Psoas muscle (tissue), 8 donors: ENCODE data around the gene ABCB1. TPM values are rescaled to one million over a fixed set of nuclear protein-coding genes. Genes with fewer than 3 reads are reported as not detected.

Source experiments
- ATAC-seq, 4 donors: fragments of 200-7000 bp; cut with Tn5 transposase; one replicate each; pipeline ENCODE4 v1.9.1; 2020; ENCODE audit warnings: moderate library complexity in 3 of 4, mild to moderate bottlenecking in 2 of 4
- DNase-seq, 2 donors: peaks; one replicate each; pipeline ENCODE4 v3.0.0-alpha.2; 2020
- H3K27ac ChIP-seq: fragments of 200-600 bp; one replicate; pipeline ENCODE4 v1.8.0; 2022
- H3K27me3 ChIP-seq, 3 donors: fragments of 200-600 bp in 1 of 3; one replicate each; pipeline versions ENCODE4 v1.6.1 to v1.8.0; 2013 to 2022; ENCODE audit warnings: low read length in 2 of 3, mild to moderate bottlenecking in 2 of 3, moderate library complexity in 1 of 3; ENCODE audit not compliant: insufficient read depth in 3 of 3
- H3K36me3 ChIP-seq, 2 donors: fragments of 200-600 bp in 1 of 2; one replicate each; pipeline versions ENCODE4 v1.6.1 to v1.8.0; 2013 to 2022; ENCODE audit warnings: low read depth in 1 of 2, mild to moderate bottlenecking in 1 of 2, moderate library complexity in 1 of 2; ENCODE audit not compliant: insufficient read depth in 1 of 2
- H3K4me1 ChIP-seq: fragments of 200-600 bp; one replicate; pipeline ENCODE4 v1.8.0; 2022
- H3K4me3 ChIP-seq: fragments of 200-600 bp; one replicate; pipeline ENCODE4 v1.8.0; 2022; ENCODE audit warnings: mild to moderate bottlenecking
- H3K9me3 ChIP-seq: fragments of 200-600 bp; one replicate; pipeline ENCODE4 v1.8.0; 2022
- WGBS, 3 donors: extraction: QIAGEN DNeasy Blood & Tissue Kit; methylation state at CpG; one replicate each; pipeline versions ENCODE4 v1.1.6 to v1.1.7; 2013; 5-methylcytosine and 5-hydroxymethylcytosine counted together
- intact Hi-C, 2 donors: fragments of 100-400 bp; cut with DNase I; formaldehyde crosslinking; loops; one replicate each; pipeline versions ENCODE4 v1.11.0 to v1.14.2; 2022
- polyA plus RNA-seq, 3 donors: library from polyadenylated mRNA; stranded (reverse); fragments of 200-250 nt; gene quantifications; one replicate each; pipeline ENCODE4 v1.2.3, GENCODE V29; 2013
- total RNA-seq, 4 donors: library from RNA; stranded (reverse); fragmentation: NEBNext Ultra II Directional in 2 of 4; extraction: Animal tissue kit (Norgen Biotek cat#: 25700) in 2 of 4; gene quantifications; one replicate each; pipeline versions ENCODE4 v1.2.1 to v1.2.4, GENCODE V29; 2021 to 2023
- TF ChIP-seq, protein P1 (sequence below): fragments of 200-600 bp; IDR thresholded peaks from one replicate; pipeline ENCODE4 v1.8.0; 2022; ENCODE audit warnings: antibody characterized with exemption
- donor health status: healthy with polysubstance abuse.
- donor health status: DM: no; HTN: no; CAD: no; lungs with moderate emphysema.
- donor health status: Bipolar disorder and iron deficiency.
- donor health status: healthy.
- donor health status: DM: yes; HTN: yes; CAD: no.
- donor health status: DM: no; HTN: no; CAD: no.
- donor health status: DM: no; HTN: no; CAD: no.
- donor health status: DM: yes; HTN: yes; CAD: no.

The ABCB1 gene
- total and polyA plus RNA-seq, 7 donors, result 0.09 to 2.4 (median 0.59) TPM

DNA sequence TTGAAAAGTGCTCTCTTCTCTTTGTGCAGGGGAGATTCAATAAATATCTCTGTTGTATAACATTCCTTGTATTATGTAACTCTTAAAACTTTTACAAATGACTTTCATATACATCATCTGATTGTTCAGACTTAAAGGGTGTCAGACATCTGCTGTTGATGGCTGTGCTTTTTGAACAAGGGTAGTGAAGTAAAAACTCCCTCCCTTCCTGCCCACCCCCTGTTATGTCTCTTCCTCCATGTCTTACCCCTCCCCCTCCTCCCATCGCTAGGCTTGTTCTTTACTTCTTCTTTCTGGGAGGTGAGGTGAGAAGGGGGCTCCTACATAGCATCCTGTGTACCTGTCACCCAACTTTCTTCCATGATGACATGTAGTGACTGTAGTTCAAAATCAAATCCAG is 101.8 kb downstream of the ABCB1 start:
- TF ChIP-seq, protein P1, sequence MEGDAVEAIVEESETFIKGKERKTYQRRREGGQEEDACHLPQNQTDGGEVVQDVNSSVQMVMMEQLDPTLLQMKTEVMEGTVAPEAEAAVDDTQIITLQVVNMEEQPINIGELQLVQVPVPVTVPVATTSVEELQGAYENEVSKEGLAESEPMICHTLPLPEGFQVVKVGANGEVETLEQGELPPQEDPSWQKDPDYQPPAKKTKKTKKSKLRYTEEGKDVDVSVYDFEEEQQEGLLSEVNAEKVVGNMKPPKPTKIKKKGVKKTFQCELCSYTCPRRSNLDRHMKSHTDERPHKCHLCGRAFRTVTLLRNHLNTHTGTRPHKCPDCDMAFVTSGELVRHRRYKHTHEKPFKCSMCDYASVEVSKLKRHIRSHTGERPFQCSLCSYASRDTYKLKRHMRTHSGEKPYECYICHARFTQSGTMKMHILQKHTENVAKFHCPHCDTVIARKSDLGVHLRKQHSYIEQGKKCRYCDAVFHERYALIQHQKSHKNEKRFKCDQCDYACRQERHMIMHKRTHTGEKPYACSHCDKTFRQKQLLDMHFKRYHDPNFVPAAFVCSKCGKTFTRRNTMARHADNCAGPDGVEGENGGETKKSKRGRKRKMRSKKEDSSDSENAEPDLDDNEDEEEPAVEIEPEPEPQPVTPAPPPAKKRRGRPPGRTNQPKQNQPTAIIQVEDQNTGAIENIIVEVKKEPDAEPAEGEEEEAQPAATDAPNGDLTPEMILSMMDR, result no peak
- Histone ChIP-seq H3K27me3 (no peaks in the 10 kb centered on the region), H3K27ac (no peak overlapping the region), H3K4me3 (no peak overlapping the region), H3K9me3 (no peaks in the 10 kb centered on the region), H3K36me3 (no peaks in the 10 kb centered on the region), H3K4me1 (no peaks in the 10 kb centered on the region)
- WGBS, 3 donors, result 65 to 75% (median 71%) methylated on average over 1 of the region's 1 CpG
- no peak for DNase-seq
- intact Hi-C loops, result no loop called here
- ATAC-seq, result no peak

DNA sequence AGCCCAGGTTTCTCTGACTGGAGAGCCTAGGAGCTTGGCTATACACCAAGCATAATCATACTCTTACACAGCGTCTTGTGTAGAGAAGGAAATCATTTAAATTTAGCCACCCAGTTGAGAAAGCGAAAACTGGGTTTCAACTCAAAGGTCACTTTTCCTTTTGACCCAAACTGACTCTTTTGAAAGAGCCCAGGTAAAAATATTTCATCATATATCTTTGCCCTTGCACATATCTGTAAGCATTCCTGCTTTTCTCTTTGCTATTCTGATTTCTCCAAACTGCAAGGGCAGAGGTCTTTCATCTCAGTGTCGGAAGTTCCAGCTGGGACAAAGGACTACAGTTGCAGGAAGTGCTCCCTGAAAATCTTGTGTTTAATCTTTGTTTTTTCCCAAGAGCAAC is 103.2 kb downstream of the ABCB1 start:
- DNase-seq (no peak), ATAC-seq (no peak)
- Histone ChIP-seq H3K27ac (no peak overlapping the region), H3K9me3 (no peaks in the 10 kb centered on the region), H3K27me3 (no peaks in the 10 kb centered on the region), H3K36me3 (no peaks in the 10 kb centered on the region), H3K4me1 (no peaks in the 10 kb centered on the region), H3K4me3 (no peak overlapping the region)
- intact Hi-C loops, result no loop called here
- TF ChIP-seq, protein P1, result no peak
- 69 to 77% (median 72%) methylated on average over 3 of the region's 3 CpGs for WGBS, 3 donors

DNA sequence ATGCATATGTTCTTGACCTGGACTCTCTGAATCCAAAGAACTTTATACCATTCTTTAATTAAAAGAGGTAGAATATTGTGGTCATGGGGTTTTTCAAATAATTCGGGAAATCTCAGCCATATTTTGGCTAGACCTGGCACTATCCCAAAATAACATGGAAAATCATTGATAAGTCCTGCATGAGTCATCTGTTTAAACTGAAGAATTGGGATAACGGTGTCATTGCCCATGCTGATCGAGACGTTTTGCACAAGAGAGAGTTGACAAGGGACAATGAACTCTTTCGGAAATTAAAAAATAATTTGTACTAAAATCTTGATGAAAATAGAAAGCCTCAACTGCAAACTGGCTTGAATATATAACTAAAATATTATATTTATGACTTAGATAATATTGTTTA is 105.3 kb downstream of the ABCB1 start:
- WGBS, 3 donors, result 80 to 87% (median 83%) methylated on average over 5 of the region's 5 CpGs
- Histone ChIP-seq H3K4me3 (no peak overlapping the region), H3K4me1 (no peaks in the 10 kb centered on the region), H3K27me3 (no peaks in the 10 kb centered on the region), H3K9me3 (no peaks in the 10 kb centered on the region), H3K36me3 (no peaks in the 10 kb centered on the region), H3K27ac (no peak overlapping the region)
- no peak for DNase-seq
- intact Hi-C loops, result no loop called here
- ATAC-seq, result no peak
- TF ChIP-seq, protein P1, result no peak

GRCh38 chr7:87494454-87494853 is 106.2 kb downstream of the ABCB1 start:
- no peak for ATAC-seq
- no peaks in the 10 kb centered on the region for H3K27me3 ChIP-seq
- WGBS, 3 donors, result 93 to 99% (median 93%) methylated on average over 1 of the region's 1 CpG

DNA sequence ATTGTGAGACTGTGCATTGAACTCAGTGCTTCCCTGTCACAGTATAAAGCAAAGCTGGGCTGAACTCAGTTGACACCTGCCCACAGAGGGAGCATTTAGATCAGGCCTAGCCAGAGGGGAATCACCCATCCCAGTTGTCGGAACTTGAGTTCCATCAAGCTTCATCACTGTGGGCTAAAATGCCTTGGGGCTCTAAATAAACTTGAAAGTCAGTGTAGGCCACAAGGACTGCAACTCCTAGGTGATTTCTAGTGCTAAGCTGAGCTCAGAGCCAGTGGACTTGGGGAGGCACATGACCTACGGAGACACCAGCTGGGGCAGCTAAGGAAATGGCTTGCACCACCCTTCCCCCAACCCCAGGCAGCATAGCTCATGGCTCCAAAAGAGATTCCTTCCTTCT is 117.6 kb downstream of the ABCB1 start:
- Histone ChIP-seq H3K4me3 (no peak overlapping the region), H3K27ac (no peak overlapping the region), H3K9me3 (no peaks in the 10 kb centered on the region), H3K36me3 (no peaks in the 10 kb centered on the region), H3K4me1 (no peaks in the 10 kb centered on the region), H3K27me3 (no peaks in the 10 kb centered on the region)
- 86 to 89% (median 88%) methylated on average over 2 of the region's 2 CpGs for WGBS, 3 donors
- DNase-seq (no peak), ATAC-seq (no peak)
- TF ChIP-seq, protein P1, result no peak
- intact Hi-C loops, result no loop called here

More at GRCh38 chr7:87494454-87494853, 106.2 kb downstream of the ABCB1 start:
- DNase-seq, result no peak
- no peaks in the 10 kb centered on the region for H3K4me1 ChIP-seq
- no peak overlapping the region for H3K4me3 ChIP-seq
- no peaks in the 10 kb centered on the region for H3K36me3 ChIP-seq
- TF ChIP-seq, protein P1, result no peak
- H3K27ac ChIP-seq, result no peak overlapping the region
- H3K9me3 ChIP-seq, result no peaks in the 10 kb centered on the region
- intact Hi-C loops, result no loop called here
